Stimulated activated CD8-positive, alpha-beta memory T cell treated with anti-CD3 and anti-CD28 coated beads, Interleukin-15, amount 100 ng/mL, for 4 hours (primary cell): ENCODE results near the gene MICU1.
"Not testable (repeated sequence)": the region's sequence is repeated elsewhere in the genome, so short reads cannot be mapped to it uniquely, and the experiment has no call there.

Experiments used
- DNase-seq, 2 donors: peaks; one replicate each; pipeline ENCODE4 v3.0.0-alpha.2; 2020; ENCODE audit warnings: low read depth in 2 of 2

MICU1 gene

DNA sequence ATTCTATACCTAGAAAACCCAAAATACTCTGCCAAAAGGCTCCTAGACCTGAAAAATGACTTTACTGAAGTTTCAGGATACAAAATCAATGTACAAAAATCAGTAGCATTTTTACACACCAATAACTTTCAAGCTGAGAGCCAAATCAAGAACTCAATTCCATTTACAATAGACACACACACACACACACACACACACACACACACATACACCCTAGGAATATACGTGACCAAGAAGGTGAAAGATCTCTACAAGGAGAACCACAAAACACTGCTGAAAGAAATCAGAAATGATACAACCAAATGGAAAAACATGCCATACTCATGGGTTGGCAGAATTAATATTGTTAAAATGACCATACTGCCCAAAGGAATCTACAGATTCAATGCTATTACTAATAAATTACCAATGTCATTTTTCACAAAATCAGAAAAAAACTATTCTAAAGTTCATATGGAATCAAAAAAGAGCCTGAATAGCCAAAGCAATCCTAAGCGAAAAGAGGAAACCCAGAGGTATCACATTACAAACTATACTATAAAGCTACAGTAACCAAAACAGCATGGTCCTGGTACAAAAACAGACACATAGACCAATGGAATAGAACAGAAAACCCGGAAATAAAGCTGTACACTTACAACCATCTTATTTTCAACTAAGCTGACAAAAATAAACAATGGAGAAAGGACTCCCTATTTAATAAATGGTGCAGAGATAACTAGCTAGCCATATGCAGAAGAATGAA is 122.0 kb downstream of the MICU1 start:
- DNase-seq = no peak

DNA sequence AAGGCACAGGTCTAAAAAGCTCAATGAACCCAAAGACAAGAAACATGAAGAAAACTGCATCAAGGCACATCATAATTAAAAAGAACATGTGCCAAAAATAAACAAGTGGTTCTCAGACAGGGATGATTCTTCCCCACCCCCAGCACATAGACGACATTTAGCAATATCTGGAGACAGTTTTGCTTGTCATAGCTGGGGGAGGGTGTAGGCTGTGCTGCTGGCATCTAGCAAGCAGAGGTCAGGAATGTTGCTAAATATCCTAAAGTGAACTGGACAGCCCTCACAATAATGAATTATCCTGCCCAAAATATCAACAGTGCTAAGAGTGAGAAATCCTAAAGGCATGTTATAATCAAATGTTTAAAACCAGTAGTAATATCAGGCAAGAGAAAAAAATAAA is 122.6 kb downstream of the MICU1 start:
- no peak for DNase-seq

DNA sequence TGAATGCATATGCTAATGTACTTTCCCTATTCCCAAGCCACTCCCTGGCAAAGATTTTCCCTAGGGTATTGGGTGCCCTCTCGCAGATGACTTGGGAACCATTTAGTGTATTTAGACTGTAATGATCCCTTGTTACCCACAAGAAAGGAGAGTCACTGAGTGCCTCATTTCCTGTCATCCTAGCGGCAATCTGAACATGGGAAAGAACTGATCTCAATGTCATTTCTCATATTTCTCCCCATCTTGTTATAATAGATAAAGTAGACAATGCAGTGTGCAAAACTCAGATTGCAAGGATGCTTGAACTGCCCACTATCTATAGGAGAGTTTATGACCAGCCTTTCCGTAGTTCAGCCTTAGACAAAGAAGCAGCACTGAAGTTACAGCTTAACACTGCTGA is 123.3 kb downstream of the MICU1 start:
- DNase-seq = no peak

DNA sequence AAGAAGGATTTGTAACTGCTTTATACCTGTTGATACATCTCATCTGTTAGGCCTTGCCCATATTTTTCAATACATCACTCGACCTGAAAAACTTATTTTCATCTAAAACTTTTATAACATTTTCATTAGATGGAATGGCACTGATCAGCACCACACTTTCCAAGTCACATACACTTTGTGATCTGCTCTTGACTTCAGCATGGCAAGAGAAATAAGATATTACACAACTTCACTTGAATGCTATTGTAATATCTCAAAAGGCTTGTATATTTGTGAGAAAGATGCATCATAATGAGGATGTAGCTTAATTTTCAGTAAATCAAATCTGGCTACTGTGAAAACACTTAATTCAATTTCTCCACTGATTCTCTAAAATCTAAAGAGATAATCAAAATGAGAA is 126.2 kb downstream of the MICU1 start:
- no peak for DNase-seq

DNA sequence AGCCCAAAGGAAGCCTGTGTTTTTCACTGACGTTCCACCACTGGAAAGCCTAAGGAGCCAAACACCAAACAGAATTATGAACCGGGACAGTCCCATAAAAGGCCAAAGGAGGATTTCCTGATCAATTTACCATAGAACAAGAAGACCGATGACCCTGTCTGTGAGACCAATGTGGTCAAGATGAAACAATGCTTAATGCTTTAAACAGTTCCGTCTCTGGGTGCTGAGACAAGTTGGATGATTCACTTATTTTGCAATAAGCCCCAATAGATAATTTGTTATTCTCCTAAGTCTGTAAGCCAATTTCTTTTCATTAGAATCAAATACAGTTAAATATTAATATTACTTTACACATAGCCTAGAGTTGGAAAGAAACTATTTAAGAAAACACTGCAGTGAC is 134.9 kb downstream of the MICU1 start:
- no peak for DNase-seq

GRCh38 chr10:72487521-72487920 is 138.4 kb downstream of the MICU1 start:
- no peak for DNase-seq

- no peak for DNase-seq
These were observed 138.8 kb downstream of the MICU1 start for GRCh38 chr10:72487116-72487515.

DNA sequence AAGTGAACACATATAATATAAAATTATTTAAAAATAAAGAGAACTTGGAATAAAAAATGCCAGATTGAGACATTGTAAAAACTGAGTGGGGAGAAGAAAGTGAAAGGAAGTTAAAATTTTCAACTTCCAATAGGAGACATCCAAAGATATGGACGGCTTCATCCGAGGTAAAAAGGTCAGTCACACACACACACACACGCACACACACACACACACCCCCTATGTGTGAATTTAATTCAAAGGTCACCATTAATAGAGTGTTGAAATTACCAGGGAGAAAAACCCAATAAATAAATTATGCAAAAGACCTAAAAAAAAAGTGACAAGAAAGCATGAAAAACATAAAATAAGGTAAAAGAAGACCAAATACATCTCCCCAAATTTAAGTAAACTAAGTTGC is 140.2 kb downstream of the MICU1 start:
- no peak for DNase-seq

GRCh38 chr10:72484521-72484920 is 141.4 kb downstream of the MICU1 start:
- DNase-seq = no peak

DNA sequence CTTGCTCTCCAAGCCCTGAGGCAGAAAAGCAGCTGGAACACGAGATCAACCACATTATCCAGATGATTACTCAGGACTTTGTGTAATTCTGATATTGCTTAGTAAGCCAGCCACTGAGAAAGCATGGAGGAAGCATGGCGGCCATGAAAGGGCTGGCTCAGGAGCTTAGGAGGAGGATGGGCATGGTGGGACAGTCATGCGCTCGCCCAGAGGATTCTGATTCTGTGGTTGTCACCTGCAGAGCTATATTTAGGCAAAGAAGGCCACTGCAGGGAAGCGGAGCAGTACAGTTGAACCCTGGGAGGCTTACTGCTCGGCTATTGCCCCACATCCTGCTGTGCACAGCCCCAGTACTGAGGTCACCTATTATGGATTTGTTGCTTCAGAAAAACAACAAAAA is 142.4 kb downstream of the MICU1 start:
- DNase-seq = no peak

GRCh38 chr10:72480861-72481260 is 145.0 kb downstream of the MICU1 start:
- DNase-seq = no peak

GRCh38 chr10:72477463-72477862 is 148.4 kb downstream of the MICU1 start:
- DNase-seq = no peak

DNA sequence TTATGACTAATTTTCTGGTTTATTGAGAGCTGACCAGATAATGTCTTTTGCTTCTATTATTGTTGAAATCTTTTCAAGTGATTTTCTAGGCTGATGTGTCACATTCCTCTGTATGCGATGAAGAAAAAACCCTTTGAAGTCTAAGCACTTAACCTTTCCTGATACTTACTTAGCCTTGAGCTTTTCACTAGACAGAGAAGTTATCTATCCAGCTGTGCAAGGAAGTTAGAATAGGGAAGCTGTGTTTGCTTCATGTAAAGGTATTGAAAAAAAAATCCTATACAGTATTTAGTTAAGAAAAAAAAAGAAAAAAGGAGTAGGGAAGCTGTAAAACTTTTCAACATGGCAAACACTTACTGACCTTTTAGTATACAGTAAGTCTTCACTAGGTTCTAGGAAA is 153.6 kb downstream of the MICU1 start:
- no peak for DNase-seq

- DNase-seq = no peak
These were observed 155.2 kb downstream of the MICU1 start for GRCh38 chr10:72470666-72471065.

DNA sequence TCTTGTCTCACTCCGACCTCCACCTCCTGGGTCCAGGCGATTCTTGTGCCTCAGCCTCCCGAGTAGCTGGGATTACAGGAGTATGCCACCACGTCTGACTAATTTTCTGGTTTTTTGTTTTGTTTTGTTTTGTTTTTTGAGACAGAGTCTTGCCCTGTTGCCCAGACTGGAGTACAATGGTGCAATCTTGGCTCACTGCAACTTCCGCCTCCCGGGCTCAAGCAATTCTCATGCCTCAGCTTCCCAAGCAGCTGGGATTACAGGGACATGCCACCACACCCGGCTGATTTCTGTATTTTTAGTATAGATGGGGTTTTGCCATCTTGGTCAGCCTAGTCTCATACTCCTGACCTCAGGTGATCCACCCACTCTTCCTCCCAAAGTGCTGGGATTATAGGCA is 158.8 kb downstream of the MICU1 start:
- not testable (repeated sequence) for DNase-seq

DNA sequence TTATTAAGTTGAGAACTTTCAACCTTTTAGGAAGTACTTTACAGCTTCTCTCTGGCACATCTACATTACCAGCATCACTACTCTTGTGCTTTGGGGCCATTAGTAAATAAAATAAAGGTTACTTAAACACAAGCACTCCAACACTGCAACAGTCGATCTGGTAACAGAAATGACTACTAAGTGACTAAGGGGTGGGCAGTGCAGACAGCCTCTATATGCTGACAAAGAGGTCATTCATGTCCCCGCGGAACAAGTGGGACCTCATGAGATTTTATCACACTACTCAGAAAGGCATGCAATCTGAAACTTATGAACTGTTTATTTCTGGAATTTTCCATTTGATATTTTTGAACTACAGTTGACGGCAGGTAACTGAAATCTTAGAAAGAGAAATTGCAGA is 159.9 kb downstream of the MICU1 start:
- no peak for DNase-seq

GRCh38 chr10:72464438-72464837 is 161.4 kb downstream of the MICU1 start:
- no peak for DNase-seq

DNA sequence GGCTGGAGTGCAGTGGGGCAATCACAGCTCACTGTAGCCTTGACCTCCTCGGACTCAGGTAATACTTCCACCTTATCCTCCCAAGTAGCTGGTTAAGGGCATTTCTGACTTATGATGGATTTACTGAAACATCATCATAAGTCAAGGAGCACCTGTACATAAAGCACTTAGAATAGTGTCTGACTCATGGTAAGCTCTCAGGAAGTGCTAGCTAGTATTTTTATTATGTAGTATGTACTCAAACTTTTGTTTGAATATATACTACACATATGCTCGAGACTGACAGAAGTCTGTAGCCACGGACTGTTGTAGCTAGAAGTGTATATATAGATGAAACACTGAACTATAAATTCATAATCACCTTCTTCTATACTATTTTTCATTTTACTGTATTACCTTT is 163.6 kb downstream of the MICU1 start:
- no peak for DNase-seq

DNA sequence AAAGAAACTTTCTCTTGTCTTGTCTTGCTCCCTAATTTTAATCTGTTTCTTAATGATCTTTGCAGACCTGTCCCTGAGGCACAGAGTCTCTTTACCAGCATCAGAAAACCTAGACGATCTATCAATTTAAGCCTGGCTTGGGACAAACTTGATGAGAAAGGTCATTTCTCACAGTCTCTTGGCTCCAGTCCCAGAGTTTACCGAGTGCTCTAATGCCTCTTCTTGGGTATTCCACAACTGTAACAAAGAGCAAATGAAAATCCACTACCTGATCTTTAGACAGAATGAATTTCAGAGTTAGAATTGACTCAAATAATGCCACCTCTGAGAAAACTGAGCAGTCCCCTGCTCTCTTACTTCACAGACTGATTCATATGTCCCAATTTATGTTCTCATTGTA is 164.8 kb downstream of the MICU1 start:
- DNase-seq = no peak

- no peak for DNase-seq
These were observed 165.5 kb downstream of the MICU1 start for GRCh38 chr10:72460284-72460876.

DNA sequence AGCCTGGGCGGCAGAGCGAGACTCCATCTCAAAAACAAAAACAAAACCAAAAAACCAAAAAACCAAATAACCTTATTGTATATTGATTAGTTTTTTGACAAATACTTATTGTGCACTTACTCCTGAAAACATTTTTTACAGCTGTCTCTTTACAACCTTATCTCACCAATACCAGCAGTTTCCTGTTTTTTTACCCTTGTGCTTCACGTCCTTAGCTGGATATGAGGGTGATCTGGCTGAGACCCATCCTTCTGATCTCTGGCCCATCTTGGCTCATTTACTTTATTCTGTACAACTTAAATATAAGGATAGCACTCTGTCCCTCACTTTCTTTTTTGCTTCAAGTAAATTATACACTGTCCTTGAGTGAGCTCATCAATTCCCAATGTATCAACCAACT is 166.6 kb downstream of the MICU1 start:
- DNase-seq = no peak

DNA sequence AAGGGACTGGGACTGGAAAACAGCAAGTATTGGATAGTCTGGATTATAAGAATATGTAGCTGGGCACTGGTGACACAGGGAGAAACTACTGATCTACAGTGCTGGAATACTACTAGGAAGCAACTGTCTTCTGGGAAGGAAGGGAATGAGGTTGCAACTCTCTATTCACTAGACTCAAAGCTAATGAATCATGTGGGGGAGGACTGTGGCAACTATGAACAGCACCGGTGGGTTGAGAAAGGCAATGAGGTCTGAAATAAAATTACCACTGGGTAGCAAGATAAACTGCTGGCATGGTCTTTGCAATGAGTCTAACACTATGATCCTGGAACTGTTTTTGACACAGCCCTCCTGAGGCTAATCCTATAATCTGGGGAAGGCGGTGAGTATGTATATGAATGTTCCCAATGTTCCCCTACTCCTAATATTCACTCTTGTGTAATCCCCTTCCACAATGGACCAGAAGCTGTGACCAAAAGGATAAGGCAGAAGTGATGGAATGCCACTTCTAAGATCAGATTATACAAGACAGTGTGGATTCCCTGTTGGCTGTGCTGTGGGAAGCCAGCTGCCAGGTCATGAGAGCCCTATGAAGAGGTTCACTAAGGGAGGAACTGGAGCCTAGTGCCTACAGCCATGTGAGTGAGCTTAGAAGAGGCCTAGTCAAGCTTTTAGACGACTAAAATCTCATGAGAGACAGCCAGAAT is 169.8 kb downstream of the MICU1 start:
- DNase-seq = no peak

DNA sequence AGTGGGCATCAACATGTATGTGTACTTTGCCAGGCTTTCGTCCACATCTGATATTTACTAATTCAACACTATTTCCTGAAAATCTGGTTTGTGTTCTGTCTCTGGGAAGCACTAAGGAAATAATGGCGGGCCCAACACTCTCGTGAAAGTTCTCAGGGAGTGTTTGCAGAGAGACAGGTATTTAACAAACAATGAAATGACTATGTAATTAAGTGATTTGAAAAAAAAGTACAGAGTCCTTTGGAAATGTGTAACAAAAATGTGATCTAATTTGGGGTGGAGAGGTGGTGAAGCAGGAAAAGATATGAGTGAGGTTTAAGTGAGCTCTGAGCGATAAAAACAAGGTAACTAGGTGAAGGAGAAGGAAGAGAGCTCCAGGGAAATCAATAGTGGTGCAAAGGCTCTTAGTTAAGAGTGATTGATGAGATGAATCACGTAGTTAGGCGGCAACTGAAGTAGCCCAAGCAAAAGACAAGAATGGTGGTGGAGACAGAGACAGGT is 175.9 kb downstream of the MICU1 start:
- DNase-seq = no peak
